SU-DHL-6 (cell line): ENCODE results near the gene ABR.
A peak's percentile ranks its signal among the peaks of the same experiment; 100 is the strongest.

Source experiments
- H2AFZ ChIP-seq: fragments of 200-600 bp; sonication (generic); 2 replicates; pipeline ENCODE4 v1.6.1; 2014; ENCODE audit warnings: low read depth, mild to moderate bottlenecking, moderate library complexity, mixed read lengths, antibody characterized with exemption, low read length; ENCODE audit not compliant: severe bottlenecking
- H3F3A ChIP-seq: fragments of 200-600 bp; shearing (Covaris generic); 2 replicates; pipeline ENCODE4 v1.6.0; 2016; ENCODE audit warnings: antibody characterized with exemption, mild to moderate bottlenecking; ENCODE audit not compliant: insufficient read depth
- H3K27ac ChIP-seq: fragments of 200-600 bp; sonication (generic); 2 replicates; pipeline ENCODE4 v1.5.1; 2016; ENCODE audit warnings: low read depth, mild to moderate bottlenecking, low read length, moderate library complexity, mixed read lengths
- H3K27me3 ChIP-seq: fragments of 200-600 bp; sonication (generic), shearing (Covaris generic); 2 replicates; pipeline ENCODE4 v1.6.0; 2014; ENCODE audit warnings: mild to moderate bottlenecking, low read length
- H3K36me3 ChIP-seq: fragments of 200-600 bp; sonication (generic); 2 replicates; pipeline ENCODE4 v1.6.1; 2014; ENCODE audit warnings: mild to moderate bottlenecking, low read length, mixed read lengths
- H3K4me2 ChIP-seq: fragments of 300-600, 200-600 bp; shearing (Covaris generic), sonication (generic); 2 replicates; pipeline ENCODE4 v1.6.0; 2014; ENCODE audit warnings: low read length, low read depth, mild to moderate bottlenecking; ENCODE audit not compliant: poor library complexity, severe bottlenecking
- H3K4me3 ChIP-seq: fragments of 200-600 bp; sonication (generic); 2 replicates; pipeline ENCODE4 v1.5.1; 2014; ENCODE audit warnings: antibody characterized with exemption, low read length, mild to moderate bottlenecking, mixed read lengths; ENCODE audit not compliant: insufficient read depth, poor library complexity, severe bottlenecking
- H3K79me2 ChIP-seq: fragments of 200-600 bp; sonication (generic); 2 replicates; pipeline ENCODE4 v1.6.1; 2014; ENCODE audit warnings: mild to moderate bottlenecking, low read length, moderate library complexity; ENCODE audit not compliant: insufficient read depth
- H3K9ac ChIP-seq: fragments of 200-600 bp; sonication (generic); 2 replicates; pipeline ENCODE4 v1.7.0; 2014; ENCODE audit warnings: mild to moderate bottlenecking, low read length
- H3K9me2 ChIP-seq: fragments of 200-600 bp; sonication (generic); replicated peaks from 2 replicates; pipeline ENCODE4 v1.6.1; 2014; ENCODE audit warnings: low read length; ENCODE audit not compliant: insufficient read depth
- H3K9me3 ChIP-seq: fragments of 200-600 bp; sonication (generic); 2 replicates; pipeline ENCODE4 v1.6.1; 2014; ENCODE audit warnings: low read length, mixed read lengths; ENCODE audit not compliant: insufficient read depth
- H4K20me1 ChIP-seq: fragments of 200-600 bp; sonication (generic); 2 replicates; pipeline ENCODE4 v1.6.1; 2014; ENCODE audit warnings: low read depth, mild to moderate bottlenecking, antibody characterized with exemption, low read length, moderate library complexity, mixed read lengths
- EZH2phosphoT487 ChIP-seq: fragments of 200-600 bp; sonication (generic), shearing (Covaris generic); conservative IDR thresholded peaks from 2 replicates; pipeline ENCODE4 v1.6.1; 2018; ENCODE audit warnings: mild to moderate bottlenecking, antibody characterized with exemption, low read length, moderate library complexity, mixed read lengths
- TF ChIP-seq, protein P1 (sequence below): fragments of 200-600 bp; sonication (generic); IDR thresholded peaks from one replicate; pipeline ENCODE4 v1.5.1; 2017; ENCODE audit warnings: antibody characterized with exemption, mild to moderate bottlenecking, low read length, moderate library complexity; ENCODE audit not compliant: insufficient read depth, poor library complexity, severe bottlenecking

The ABR gene

DNA sequence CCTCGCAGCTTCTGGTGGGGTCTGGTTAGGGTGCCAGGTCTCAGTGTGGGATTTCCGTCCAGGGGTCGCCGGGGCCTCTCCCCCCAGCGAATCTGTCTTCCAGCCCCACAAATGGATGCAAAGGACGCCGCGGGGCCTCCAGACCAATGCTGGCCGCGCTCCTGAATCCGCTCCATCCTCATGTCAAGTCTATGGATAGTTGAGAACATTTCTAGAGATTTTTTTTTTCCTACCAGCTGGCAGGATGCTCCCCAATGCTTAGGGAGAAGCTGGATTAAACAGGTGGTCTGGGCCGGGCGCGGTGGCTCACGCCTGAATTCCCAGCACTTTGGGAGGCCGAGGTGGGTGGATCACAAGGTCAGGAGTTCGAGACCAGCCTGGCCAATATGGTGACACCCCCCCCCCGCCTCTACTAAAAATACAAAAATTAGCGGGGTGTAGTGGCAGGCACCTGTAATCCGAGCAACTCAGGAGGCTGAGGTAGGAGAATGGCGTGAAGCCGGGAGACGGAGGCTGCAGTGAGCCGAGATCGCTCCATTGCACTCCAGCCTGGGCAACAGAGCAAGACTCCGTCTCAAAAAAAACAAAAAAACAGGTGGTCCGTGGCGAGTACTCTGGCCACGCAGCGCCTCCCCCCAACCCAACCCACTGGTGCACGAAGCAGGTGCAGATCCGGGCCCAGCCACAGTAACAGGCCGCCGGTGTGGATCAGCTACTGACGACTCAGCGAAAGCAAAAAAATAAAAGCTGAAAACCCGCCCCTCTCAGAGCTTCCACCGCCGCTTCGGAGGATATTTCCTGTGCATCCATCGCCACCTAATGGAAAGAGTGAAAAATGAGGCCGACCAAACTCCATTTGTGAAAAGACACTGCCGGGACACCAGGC is 199.1 kb downstream of the ABR start:
- no peaks in the 10 kb centered on the region; the same call in 1 of the 2 replicates for H4K20me1 ChIP-seq
- no peaks in the 10 kb centered on the region for H3K36me3 ChIP-seq
- H3K4me3 ChIP-seq, result no peak overlapping the region
- no peaks in the 10 kb centered on the region for H3K9me3 ChIP-seq
- H3K9me2 ChIP-seq, result no peaks in the 10 kb centered on the region
- H3K27ac ChIP-seq, result no peak overlapping the region
- H3K4me2 ChIP-seq, result peak overlapping the region; percentile 73
- H3K79me2 ChIP-seq, result no peaks in the 10 kb centered on the region
- H3F3A ChIP-seq, result peaks cover 14% of the 10 kb centered on the region; the same call in 1 of the 2 replicates
- TF ChIP-seq EZH2phosphoT487, result 0 out of 2 replicates have a peak, but pooled peaks have one; percentile 44
- TF ChIP-seq, protein P1, sequence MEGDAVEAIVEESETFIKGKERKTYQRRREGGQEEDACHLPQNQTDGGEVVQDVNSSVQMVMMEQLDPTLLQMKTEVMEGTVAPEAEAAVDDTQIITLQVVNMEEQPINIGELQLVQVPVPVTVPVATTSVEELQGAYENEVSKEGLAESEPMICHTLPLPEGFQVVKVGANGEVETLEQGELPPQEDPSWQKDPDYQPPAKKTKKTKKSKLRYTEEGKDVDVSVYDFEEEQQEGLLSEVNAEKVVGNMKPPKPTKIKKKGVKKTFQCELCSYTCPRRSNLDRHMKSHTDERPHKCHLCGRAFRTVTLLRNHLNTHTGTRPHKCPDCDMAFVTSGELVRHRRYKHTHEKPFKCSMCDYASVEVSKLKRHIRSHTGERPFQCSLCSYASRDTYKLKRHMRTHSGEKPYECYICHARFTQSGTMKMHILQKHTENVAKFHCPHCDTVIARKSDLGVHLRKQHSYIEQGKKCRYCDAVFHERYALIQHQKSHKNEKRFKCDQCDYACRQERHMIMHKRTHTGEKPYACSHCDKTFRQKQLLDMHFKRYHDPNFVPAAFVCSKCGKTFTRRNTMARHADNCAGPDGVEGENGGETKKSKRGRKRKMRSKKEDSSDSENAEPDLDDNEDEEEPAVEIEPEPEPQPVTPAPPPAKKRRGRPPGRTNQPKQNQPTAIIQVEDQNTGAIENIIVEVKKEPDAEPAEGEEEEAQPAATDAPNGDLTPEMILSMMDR, result peak; percentile 24
- no peaks in the 10 kb centered on the region for H3K27me3 ChIP-seq
- H2AFZ ChIP-seq, result no peak overlapping the region
- H3K9ac ChIP-seq, result 0 out of 2 replicates have a peak overlapping the region, but pooled peaks have one; percentile 8

DNA sequence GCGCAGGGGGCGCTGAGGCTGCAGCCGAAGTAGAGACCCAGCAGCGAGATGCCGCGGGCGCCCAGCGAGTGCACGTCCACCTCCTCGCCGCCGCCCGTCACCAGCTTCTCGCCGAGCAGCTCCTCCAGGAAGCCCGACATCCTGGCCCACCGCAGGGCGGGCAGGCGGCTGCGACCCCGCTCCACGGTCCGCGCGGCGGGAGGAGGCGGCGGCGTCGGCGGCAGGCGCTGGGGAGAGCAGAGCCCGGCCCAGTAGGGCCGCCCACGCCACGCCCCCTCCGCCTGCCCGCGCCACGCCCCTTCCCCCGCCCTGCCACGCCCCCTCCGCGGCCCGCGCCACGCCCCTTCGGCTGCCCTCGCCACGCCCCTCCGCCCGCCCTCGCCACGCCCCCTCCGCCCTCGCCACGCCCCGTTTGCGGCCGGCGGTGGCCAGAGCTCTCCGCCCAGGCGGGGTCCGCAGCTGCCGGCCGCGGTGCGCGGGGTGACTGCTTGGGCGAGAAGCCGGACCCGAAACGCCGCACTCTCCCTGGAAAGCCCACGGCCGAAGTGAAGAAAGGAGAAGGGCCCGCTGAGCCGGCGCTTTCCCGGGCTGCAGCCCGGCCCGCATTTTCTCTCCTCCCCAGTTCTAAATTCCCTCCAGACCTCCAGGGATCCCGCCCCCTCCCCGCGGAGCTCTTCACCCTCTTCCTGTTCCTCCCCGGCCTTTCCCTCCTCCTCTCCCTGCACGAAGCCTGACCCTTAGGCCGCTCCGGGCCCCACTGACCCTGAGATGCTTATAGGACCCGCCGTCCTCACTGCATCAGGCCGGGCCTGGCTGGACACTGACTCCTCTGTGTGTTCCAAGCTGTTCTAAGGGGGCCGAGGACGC is 200.0 kb downstream of the ABR start, which contains the start of gene NXN:
Gene NXN, minus strand, starts transcription at position 238 of the 867 bp plus-strand sequence.
- Histone ChIP-seq H3K27ac (no peak within 1 kb of the TSS), H3K9me3 (no peaks in the 10 kb centered on the region), H3K4me2 (peak within 1 kb of the TSS; percentile 73), H3K9ac (peak within 1 kb of the TSS; percentile 8; the same call in 1 of the 2 replicates), H3K27me3 (no peaks in the 10 kb centered on the region), H3K9me2 (no peaks in the 10 kb centered on the region), H4K20me1 (no peaks in the 10 kb centered on the region; the same call in 1 of the 2 replicates), H3K79me2 (no peaks in the 10 kb centered on the region), H3K4me3 (peak within 1 kb of the TSS; percentile 69), H2AFZ (no peak within 1 kb of the TSS), H3F3A (peaks cover 14% of the 10 kb centered on the region; the same call in 1 of the 2 replicates), H3K36me3 (no peaks in the 10 kb centered on the region)
- TF ChIP-seq, protein P1, result no peak
- TF ChIP-seq EZH2phosphoT487, result no peak

DNA sequence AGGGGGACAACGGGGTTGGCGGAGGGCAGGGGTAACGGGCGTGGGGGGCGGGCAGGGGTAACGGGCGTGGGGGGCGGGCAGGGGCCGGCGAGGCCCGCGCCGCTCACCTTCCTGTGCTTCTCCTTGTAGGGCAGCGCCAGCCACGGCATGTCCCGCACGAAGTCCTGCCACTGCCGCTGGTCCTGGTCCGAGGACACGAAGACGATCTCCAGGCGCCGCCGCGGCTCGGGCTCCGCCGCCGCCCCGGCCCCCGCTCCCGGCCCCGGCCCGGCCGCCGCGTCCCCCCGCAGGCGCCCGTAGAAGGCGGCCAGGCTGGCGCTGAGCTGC is 200.6 kb downstream of the ABR start:
- H3K9me2 ChIP-seq, result no peaks in the 10 kb centered on the region
- no peaks in the 10 kb centered on the region for H3K27me3 ChIP-seq
- no peaks in the 10 kb centered on the region for H3K36me3 ChIP-seq
- H3F3A ChIP-seq, result peaks cover 14% of the 10 kb centered on the region; the same call in 1 of the 2 replicates
- no peak for TF ChIP-seq EZH2phosphoT487
- TF ChIP-seq, protein P1, result no peak
- peak overlapping the region; percentile 69 for H3K4me3 ChIP-seq
- no peak overlapping the region for H3K27ac ChIP-seq
- H4K20me1 ChIP-seq, result no peaks in the 10 kb centered on the region; the same call in 1 of the 2 replicates
- H2AFZ ChIP-seq, result no peak overlapping the region
- no peaks in the 10 kb centered on the region for H3K9me3 ChIP-seq
- H3K4me2 ChIP-seq, result peak overlapping the region; percentile 73
- no peak overlapping the region; the same call in 1 of the 2 replicates for H3K9ac ChIP-seq
- no peaks in the 10 kb centered on the region for H3K79me2 ChIP-seq
